Gastrocnemius medialis (tissue), 4 donors: ENCODE measurements around the gene TMEM63C.

Experiments used
- CTCF ChIP-seq, 5 experiments: fragments of 450-650 bp in 3 of 5; fragments of 200-600 bp in 2 of 5; sonication (generic) in 2 of 5; IDR thresholded peaks in 4 of 5; conservative IDR thresholded peaks in 1 of 5; 1 replicate in 4 of 5; 2 replicates in 1 of 5; pipeline ENCODE4 v1.5.1; 2016 to 2019; ENCODE audit warnings: antibody characterized with exemption in 5 of 5, mild to moderate bottlenecking in 3 of 5, moderate library complexity in 3 of 5
- POLR2A ChIP-seq, 2 donors: fragments of 450-650 bp; IDR thresholded peaks; one replicate each; pipeline ENCODE4 v1.6.1; 2017; ENCODE audit warnings: antibody characterized with exemption in 2 of 2, mild to moderate bottlenecking in 2 of 2, moderate library complexity in 2 of 2

GRCh38 chr14:77240336-77240915 is 58.8 kb downstream of the TMEM63C start:
- TF ChIP-seq CTCF (IDR thresholded peaks at IDR 0.05 in 4 of 5, conservative IDR thresholded peaks at IDR 0.05 in 1 of 5) (no peak), POLR2A (IDR thresholded peaks at IDR 0.05) (no peak)
